ENCODE results near the gene ARSK.

DNA sequence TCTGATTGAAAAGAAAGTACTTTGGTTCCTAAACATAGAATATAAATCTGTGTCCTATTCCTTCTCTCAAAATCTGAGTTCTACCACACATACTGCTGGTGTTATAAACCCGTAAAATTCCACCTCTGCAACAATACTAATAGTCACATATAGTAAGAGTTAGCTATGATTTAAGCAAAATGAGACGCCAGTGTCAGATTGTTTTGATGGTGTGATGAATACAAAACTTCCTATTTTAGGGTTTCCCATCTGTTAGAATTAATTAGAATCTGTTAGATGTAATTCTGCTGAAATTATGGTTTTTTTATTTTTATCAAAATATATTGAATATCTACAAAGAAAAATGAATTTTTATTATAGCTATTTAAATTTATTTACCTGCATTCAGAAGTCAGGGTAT lies 26.7 kb downstream of the ARSK start:
- TF ChIP-seq EZH2 (IDR thresholded peaks at IDR 0.05), result no peak
- no peak for TF ChIP-seq POLR2AphosphoS5 (IDR thresholded peaks at IDR 0.05; ENCODE audit: borderline replicate concordance, low read depth, low read length)
